Panc1 (cell line): ENCODE measurements around the gene ADARB2. TPM values are rescaled to one million over a fixed set of nuclear protein-coding genes. Genes with fewer than 3 reads are reported as not detected.

Experiments
- ATAC-seq: fragments of 200-7000 bp; cut with Tn5 transposase; 2 replicates; pipeline ENCODE4 v1.9.1; 2020; ENCODE audit warnings: mild to moderate bottlenecking, moderate library complexity
- BruUV-seq: library from RNA; stranded (reverse); fragments of 400-500 nt; replicated peaks from 2 replicates; lab custom pipeline; 2021; lab: Mats Ljungman, UMichigan
- CTCF ChIA-PET: fragments of 300-600 bp; sonication (Branson Sonifier 250); formaldehyde crosslinking; loops from one replicate; lab custom pipeline; 2022; ENCODE audit warnings: antibody characterized with exemption; lab: Charles Lee
- POLR2A ChIA-PET: fragments of 300-600 bp; sonication (Branson Sonifier 250); formaldehyde crosslinking; loops from one replicate; lab custom pipeline; 2022; ENCODE audit warnings: antibody characterized with exemption; lab: Charles Lee
- DNase-seq: peaks from one replicate; pipeline ENCODE4 v3.0.0-alpha.2; 2010; ENCODE audit warnings: low read depth, low spot score
- H3K27ac ChIP-seq: 2 replicates; pipeline ENCODE4 v1.5.1; 2011; ENCODE audit warnings: mild to moderate bottlenecking, low read length, inconsistent platforms
- H3K27me3 ChIP-seq: fragments of 200-500 bp; sonication (Bioruptor generic); 2 replicates; pipeline ENCODE4 v1.6.0; 2014; ENCODE audit warnings: low read length, inconsistent platforms; ENCODE audit not compliant: control insufficient read depth, insufficient read depth
- H3K36me3 ChIP-seq: fragments of 200-500 bp; sonication (Bioruptor generic); 2 replicates; pipeline ENCODE4 v1.5.1; 2014; ENCODE audit warnings: inconsistent platforms, mild to moderate bottlenecking, low read length, moderate library complexity; ENCODE audit not compliant: control insufficient read depth, insufficient read depth
- H3K4me1 ChIP-seq: 2 replicates; pipeline ENCODE4 v1.5.1; 2011; ENCODE audit warnings: inconsistent platforms, mild to moderate bottlenecking, low read length, moderate library complexity; ENCODE audit not compliant: control insufficient read depth, insufficient read depth
- H3K4me3 ChIP-seq, 2 experiments: 2 replicates each; pipeline ENCODE4 v1.5.1; 2011 to 2012; ENCODE audit warnings: low read depth in 2 of 2, low read length in 2 of 2, mild to moderate bottlenecking in 2 of 2, inconsistent platforms in 1 of 2, moderate library complexity in 1 of 2
- H3K9me3 ChIP-seq: fragments of 200-500 bp; sonication (Bioruptor generic); 2 replicates; pipeline ENCODE4 v1.5.1; 2014; ENCODE audit warnings: low read depth, mild to moderate bottlenecking, inconsistent platforms, low read length, moderate library complexity; ENCODE audit not compliant: control insufficient read depth, insufficient read depth
- POLR2AphosphoS5 ChIP-seq: IDR thresholded peaks from 2 replicates; pipeline ENCODE4 v1.6.1; 2012; ENCODE audit warnings: mild to moderate bottlenecking, low read depth, low read length, moderate library complexity
- REST ChIP-seq, 2 experiments: IDR thresholded peaks; 2 replicates each; pipeline ENCODE4 v1.6.1; 2011 to 2012; ENCODE audit warnings: low read depth in 2 of 2, control low read depth in 1 of 2, low read length in 1 of 2, mild to moderate bottlenecking in 1 of 2, moderate library complexity in 1 of 2; ENCODE audit not compliant: insufficient read depth in 1 of 2
- SIN3A ChIP-seq: IDR thresholded peaks from 2 replicates; pipeline ENCODE4 v1.6.1; 2012; ENCODE audit warnings: low read depth, mild to moderate bottlenecking, low read length, moderate library complexity, borderline replicate concordance; ENCODE audit not compliant: insufficient read depth
- TCF7L2 ChIP-seq: IDR thresholded peaks from 2 replicates; pipeline ENCODE4 v1.6.1; 2011; ENCODE audit warnings: mild to moderate bottlenecking, low read depth, low read length, inconsistent platforms
- in situ Hi-C: cut with HindIII; loops from 2 replicates; pipeline ENCODE4 v1.10.0; 2016; ENCODE audit warnings: low sequenced_read_pairs, low pct_unique_long_range_greater_than_20kb
- intact Hi-C: fragments of 100-400 bp; cut with micrococcal nuclease; formaldehyde crosslinking; loops from one replicate; pipeline ENCODE4 v1.10.0; 2022; ENCODE audit not compliant: unreplicated experiment
- total RNA-seq: library from RNA; stranded (reverse); gene quantifications from one replicate; pipeline ENCODE4 v1.2.1, GENCODE V29; 2021; ENCODE audit not compliant: unreplicated experiment
- TF ChIP-seq, protein P1 (sequence below): fragments of 450-650 bp; IDR thresholded peaks from 2 replicates; pipeline ENCODE4 v1.5.1; 2017; ENCODE audit warnings: mild to moderate bottlenecking

ADARB2 gene
- total RNA-seq, 1 experiment from 2014 or later: 0.31 TPM

DNA sequence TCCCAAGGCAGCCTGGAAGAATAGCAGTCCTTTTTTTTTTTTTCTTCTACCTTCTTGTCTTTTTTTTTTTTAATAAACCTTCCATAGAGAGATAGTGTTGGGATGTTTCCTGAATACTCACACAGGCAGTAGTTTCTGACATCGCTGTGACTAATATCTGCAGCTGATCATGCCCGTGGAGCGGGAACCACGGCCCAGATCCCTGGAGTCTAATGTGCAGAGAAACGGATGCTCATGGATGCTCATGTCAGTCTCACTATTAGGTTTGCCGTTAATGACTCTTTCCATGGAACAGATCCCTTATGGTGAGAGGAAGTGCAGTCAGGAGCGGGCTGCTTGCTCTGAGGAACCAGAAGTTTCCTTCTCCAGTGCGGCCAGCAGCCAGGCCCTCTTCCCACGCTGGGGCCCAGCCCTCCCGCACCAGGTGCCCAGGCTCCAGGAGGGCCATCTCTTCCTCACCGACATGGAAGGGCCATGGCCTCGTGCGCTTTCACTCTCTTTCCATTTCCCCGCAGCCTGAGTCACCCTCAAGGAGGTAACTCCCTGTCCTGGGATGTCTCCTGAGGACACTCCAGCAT, 548.7 kb downstream of the ADARB2 start:
- POLR2A ChIA-PET: no interaction called here

GRCh38 chr10:1187855-1188557, 549.3 kb downstream of the ADARB2 start:
- no peaks in the 10 kb centered on the region for H3K27me3 ChIP-seq
- H3K4me3 ChIP-seq: no peak overlapping the region
- no TSS peak for BruUV-seq
- intact Hi-C loops (no loop called here), in situ Hi-C loops (no loop called here)
- no peak for TF ChIP-seq POLR2AphosphoS5
- TF ChIP-seq, protein P1, sequence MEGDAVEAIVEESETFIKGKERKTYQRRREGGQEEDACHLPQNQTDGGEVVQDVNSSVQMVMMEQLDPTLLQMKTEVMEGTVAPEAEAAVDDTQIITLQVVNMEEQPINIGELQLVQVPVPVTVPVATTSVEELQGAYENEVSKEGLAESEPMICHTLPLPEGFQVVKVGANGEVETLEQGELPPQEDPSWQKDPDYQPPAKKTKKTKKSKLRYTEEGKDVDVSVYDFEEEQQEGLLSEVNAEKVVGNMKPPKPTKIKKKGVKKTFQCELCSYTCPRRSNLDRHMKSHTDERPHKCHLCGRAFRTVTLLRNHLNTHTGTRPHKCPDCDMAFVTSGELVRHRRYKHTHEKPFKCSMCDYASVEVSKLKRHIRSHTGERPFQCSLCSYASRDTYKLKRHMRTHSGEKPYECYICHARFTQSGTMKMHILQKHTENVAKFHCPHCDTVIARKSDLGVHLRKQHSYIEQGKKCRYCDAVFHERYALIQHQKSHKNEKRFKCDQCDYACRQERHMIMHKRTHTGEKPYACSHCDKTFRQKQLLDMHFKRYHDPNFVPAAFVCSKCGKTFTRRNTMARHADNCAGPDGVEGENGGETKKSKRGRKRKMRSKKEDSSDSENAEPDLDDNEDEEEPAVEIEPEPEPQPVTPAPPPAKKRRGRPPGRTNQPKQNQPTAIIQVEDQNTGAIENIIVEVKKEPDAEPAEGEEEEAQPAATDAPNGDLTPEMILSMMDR: no peak
- TF ChIP-seq SIN3A: no peak
- DNase-seq (no peak), ATAC-seq (no peak)
- H3K36me3 ChIP-seq: no peaks in the 10 kb centered on the region
- H3K9me3 ChIP-seq: no peaks in the 10 kb centered on the region
- CTCF ChIA-PET: no interaction called here
- no peaks in the 10 kb centered on the region for H3K4me1 ChIP-seq
- no peak overlapping the region for H3K27ac ChIP-seq
- POLR2A ChIA-PET: no interaction called here

More for the DNA sequence above, 548.7 kb downstream of the ADARB2 start:
- TF ChIP-seq POLR2AphosphoS5 (no peak), REST (IDR thresholded peaks at IDR 0.05; ENCODE audit: insufficient read depth in 1 of 2, low read depth in 2 of 2, low read length in 1 of 2) (no peak), SIN3A (no peak), TCF7L2 (no peak)
- TF ChIP-seq, protein P1: no peak
- no peaks in the 10 kb centered on the region for H3K4me1 ChIP-seq
- 0 out of 2 replicates have a peak, but pooled peaks cover under 1% of the 10 kb centered on the region for H3K27me3 ChIP-seq
- ATAC-seq (no peak), DNase-seq (no peak)
- CTCF ChIA-PET: no interaction called here
- H3K27ac ChIP-seq: no peak overlapping the region
- no peak overlapping the region for H3K4me3 ChIP-seq
- H3K36me3 ChIP-seq: no peaks in the 10 kb centered on the region
- no TSS peak for BruUV-seq
- no peaks in the 10 kb centered on the region for H3K9me3 ChIP-seq
- in situ Hi-C loops: no loop called here
- intact Hi-C loops: no loop called here
